Measurements from ENCODE around the gene PTGR3.

PTGR3 gene

DNA sequence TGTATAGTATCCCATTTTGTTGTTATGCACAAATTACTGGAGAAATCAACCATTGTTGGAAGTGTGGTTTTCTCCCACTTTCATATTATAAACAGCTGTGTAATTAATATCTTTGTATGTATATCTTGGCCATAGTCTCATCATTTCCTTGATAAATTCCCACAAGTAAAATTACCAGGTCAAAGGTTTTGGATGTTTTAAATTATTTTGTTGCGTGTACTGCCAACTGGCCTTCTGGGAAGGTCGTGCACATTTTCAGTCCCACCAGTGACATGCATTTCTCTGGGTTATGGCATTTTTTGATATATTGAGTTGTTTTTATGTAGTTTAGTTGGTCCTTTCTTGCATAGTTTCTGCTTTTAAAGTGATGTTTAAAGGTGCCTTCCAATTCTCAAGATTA is 43.2 kb upstream of the PTGR3 start:
- DNase-seq, result no peak
- H3K9me3 ChIP-seq (ENCODE audit: severe bottlenecking), result no peaks in the 10 kb centered on the region
- TF ChIP-seq, protein P1, sequence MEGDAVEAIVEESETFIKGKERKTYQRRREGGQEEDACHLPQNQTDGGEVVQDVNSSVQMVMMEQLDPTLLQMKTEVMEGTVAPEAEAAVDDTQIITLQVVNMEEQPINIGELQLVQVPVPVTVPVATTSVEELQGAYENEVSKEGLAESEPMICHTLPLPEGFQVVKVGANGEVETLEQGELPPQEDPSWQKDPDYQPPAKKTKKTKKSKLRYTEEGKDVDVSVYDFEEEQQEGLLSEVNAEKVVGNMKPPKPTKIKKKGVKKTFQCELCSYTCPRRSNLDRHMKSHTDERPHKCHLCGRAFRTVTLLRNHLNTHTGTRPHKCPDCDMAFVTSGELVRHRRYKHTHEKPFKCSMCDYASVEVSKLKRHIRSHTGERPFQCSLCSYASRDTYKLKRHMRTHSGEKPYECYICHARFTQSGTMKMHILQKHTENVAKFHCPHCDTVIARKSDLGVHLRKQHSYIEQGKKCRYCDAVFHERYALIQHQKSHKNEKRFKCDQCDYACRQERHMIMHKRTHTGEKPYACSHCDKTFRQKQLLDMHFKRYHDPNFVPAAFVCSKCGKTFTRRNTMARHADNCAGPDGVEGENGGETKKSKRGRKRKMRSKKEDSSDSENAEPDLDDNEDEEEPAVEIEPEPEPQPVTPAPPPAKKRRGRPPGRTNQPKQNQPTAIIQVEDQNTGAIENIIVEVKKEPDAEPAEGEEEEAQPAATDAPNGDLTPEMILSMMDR (IDR thresholded peaks at IDR 0.05; ENCODE audit: low read depth, low read length), result no peak
- H3K36me3 ChIP-seq, result no peaks in the 10 kb centered on the region
- no peak overlapping the region for H3K4me3 ChIP-seq (ENCODE audit: low read depth, low read length)
- no peak overlapping the region for H3K27ac ChIP-seq
- no peaks in the 10 kb centered on the region for H3K27me3 ChIP-seq (ENCODE audit: insufficient read depth, low read depth, severe bottlenecking)

DNA sequence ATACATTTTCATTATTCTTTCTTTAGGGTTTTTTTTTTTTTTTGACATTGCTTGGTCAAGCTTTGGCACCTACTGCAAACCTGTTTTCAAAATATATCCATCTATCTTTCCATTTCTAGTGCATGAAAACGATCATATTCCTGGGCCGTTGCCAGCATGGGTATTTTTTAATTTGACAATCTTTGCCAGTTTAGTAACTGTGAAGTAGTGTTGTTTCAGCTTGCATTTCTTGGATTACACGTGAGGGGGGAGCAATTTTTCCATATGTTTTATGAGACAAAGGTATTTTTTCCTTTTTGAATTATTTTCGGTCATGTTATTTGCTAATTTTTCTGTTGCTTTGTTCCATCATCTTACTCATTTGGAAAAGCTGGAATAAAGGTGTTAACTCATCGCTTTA is 42.5 kb upstream of the PTGR3 start:
- Histone ChIP-seq H3K36me3 (no peaks in the 10 kb centered on the region), H3K27me3 (ENCODE audit: insufficient read depth, low read depth, severe bottlenecking) (no peaks in the 10 kb centered on the region), H3K9me3 (ENCODE audit: severe bottlenecking) (no peaks in the 10 kb centered on the region), H3K4me3 (ENCODE audit: low read depth, low read length) (no peak overlapping the region), H3K27ac (no peak overlapping the region)
- TF ChIP-seq, protein P1 (IDR thresholded peaks at IDR 0.05; ENCODE audit: low read depth, low read length), result no peak
- DNase-seq, result no peak

- Histone ChIP-seq H3K27ac (no peak overlapping the region), H3K27me3 (ENCODE audit: insufficient read depth, low read depth, severe bottlenecking) (no peaks in the 10 kb centered on the region), H3K9me3 (ENCODE audit: severe bottlenecking) (no peaks in the 10 kb centered on the region), H3K4me3 (ENCODE audit: low read depth, low read length) (no peak overlapping the region), H3K36me3 (no peaks in the 10 kb centered on the region)
- DNase-seq, result no peak
- TF ChIP-seq, protein P1 (IDR thresholded peaks at IDR 0.05; ENCODE audit: low read depth, low read length), result no peak
Measured at GRCh38 chr18:75250471-75250821, 41.5 kb upstream of the PTGR3 start.

DNA sequence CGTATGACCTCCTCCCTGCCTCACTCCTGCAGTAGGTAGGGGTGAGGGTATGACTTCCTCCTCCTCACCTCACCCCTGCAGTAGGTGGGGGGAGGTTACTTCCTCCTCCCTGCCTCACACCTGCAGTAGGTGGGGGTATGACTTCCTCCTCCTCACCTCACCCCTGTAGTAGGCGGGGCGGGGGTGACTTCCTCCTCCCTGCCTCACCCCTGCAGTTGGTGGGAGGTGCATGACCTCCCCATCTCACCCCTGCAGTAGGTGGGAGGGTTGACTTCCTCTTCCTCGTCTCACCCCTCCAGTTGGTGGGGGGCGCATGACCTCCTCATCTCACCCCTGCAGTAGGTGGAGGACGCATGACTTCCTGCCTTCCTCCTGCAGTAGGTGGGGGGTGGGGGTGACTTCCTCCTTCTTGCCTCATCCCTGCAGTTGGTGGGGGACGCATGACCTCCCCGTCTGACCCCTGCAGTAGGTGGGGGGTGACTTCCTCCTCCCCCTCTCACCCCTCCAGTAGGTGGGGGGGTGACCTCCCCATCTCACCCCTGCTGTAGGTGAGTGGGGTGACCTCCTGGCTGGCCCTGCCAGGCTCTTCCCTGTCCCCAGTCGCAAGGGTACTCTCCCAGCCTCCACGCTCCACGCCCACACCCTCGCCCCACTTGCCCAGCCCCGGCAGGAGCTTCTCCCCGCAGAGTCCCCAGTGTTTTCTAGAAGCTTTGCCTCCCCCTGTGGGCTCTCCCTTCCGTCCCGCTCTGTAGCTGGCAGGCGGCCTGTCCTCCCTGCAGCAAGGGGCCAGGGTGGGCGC is 40.9 kb upstream of the PTGR3 start:
- Histone ChIP-seq H3K4me3 (ENCODE audit: low read depth, low read length) (no peak overlapping the region), H3K36me3 (no peaks in the 10 kb centered on the region), H3K9me3 (ENCODE audit: severe bottlenecking) (no peaks in the 10 kb centered on the region), H3K27ac (no peak overlapping the region), H3K27me3 (ENCODE audit: insufficient read depth, low read depth, severe bottlenecking) (no peaks in the 10 kb centered on the region)
- DNase-seq, result no peak
- TF ChIP-seq, protein P1 (IDR thresholded peaks at IDR 0.05; ENCODE audit: low read depth, low read length), result no peak

GRCh38 chr18:75249175-75249518 is 40.2 kb upstream of the PTGR3 start:
- TF ChIP-seq, protein P1 (IDR thresholded peaks at IDR 0.05; ENCODE audit: low read depth, low read length), result no peak
- Histone ChIP-seq H3K27me3 (ENCODE audit: insufficient read depth, low read depth, severe bottlenecking) (no peaks in the 10 kb centered on the region), H3K4me3 (ENCODE audit: low read depth, low read length) (no peak overlapping the region), H3K9me3 (ENCODE audit: severe bottlenecking) (no peaks in the 10 kb centered on the region), H3K27ac (no peak overlapping the region), H3K36me3 (no peaks in the 10 kb centered on the region)
- no peak for DNase-seq
